HepG2 (cell line): ENCODE measurements around the gene ATG13. TPM values are rescaled to one million over a fixed set of nuclear protein-coding genes. Genes with fewer than 3 reads are reported as not detected.

ENCODE experiments used
- AFF4 ChIP-seq: sonication (generic); formaldehyde crosslinking; IDR thresholded peaks from 2 replicates; pipeline ENCODE4 v1.4.0; 2020; ENCODE audit warnings: missing genetic modification reagents
- CBX2 ChIP-seq, 2 experiments: fragments of 200-600 bp in 1 of 2; sonication (generic); formaldehyde crosslinking in 1 of 2; IDR thresholded peaks; 2 replicates each; pipeline versions ENCODE4 v1.7.0 to v1.8.1; 2018 to 2022; ENCODE audit warnings: low read depth in 2 of 2, low read length in 1 of 2, mild to moderate bottlenecking in 1 of 2, missing genetic modification reagents in 1 of 2
- DRAP1 ChIP-seq: IDR thresholded peaks from 2 replicates; pipeline ENCODE4 v1.6.1; 2016; ENCODE audit warnings: missing genetic modification reagents, missing compliant biosample characterization
- EED ChIP-seq: sonication (generic); formaldehyde crosslinking; IDR thresholded peaks from 2 replicates; pipeline ENCODE4 v1.5.0; 2020; ENCODE audit warnings: mild to moderate bottlenecking, missing genetic modification reagents
- GATA4 ChIP-seq: sonication (generic); IDR thresholded peaks from 2 replicates; pipeline ENCODE4 v1.6.1; 2016; ENCODE audit warnings: antibody characterized with exemption, low read depth, borderline replicate concordance
- HNRNPL ChIP-seq: fragments of 200-400 bp; formaldehyde crosslinking; IDR thresholded peaks from 2 replicates; pipeline ENCODE4 v1.6.1; 2017; ENCODE audit warnings: mild to moderate bottlenecking, low read depth, low read length
- KMT2B ChIP-seq: IDR thresholded peaks from 2 replicates; pipeline ENCODE4 v1.6.1; 2016; ENCODE audit warnings: missing genetic modification reagents, missing compliant biosample characterization
- MBNL3 ChIP-seq: fragments of 250-450 bp; sonication (Bioruptor Pico); conservative IDR thresholded peaks from 2 replicates; pipeline ENCODE4 v1.8.0; 2022; ENCODE audit warnings: mild to moderate bottlenecking, inconsistent platforms
- MED13 ChIP-seq: sonication (generic); formaldehyde crosslinking; IDR thresholded peaks from 2 replicates; pipeline ENCODE4 v1.5.0; 2020; ENCODE audit warnings: missing genetic modification reagents
- ONECUT2 ChIP-seq: sonication (generic); formaldehyde crosslinking; IDR thresholded peaks from 2 replicates; pipeline ENCODE4 v1.4.0; 2020; ENCODE audit warnings: missing genetic modification reagents
- PAF1 ChIP-seq: IDR thresholded peaks from 2 replicates; pipeline ENCODE4 v1.6.1; 2016; ENCODE audit warnings: missing genetic modification reagents, missing compliant biosample characterization
- POGZ ChIP-seq: sonication (generic); formaldehyde crosslinking; IDR thresholded peaks from 2 replicates; pipeline ENCODE4 v1.4.0; 2020; ENCODE audit warnings: mild to moderate bottlenecking, missing genetic modification reagents
- POLR2G ChIP-seq: fragments of 200-400 bp; formaldehyde crosslinking; IDR thresholded peaks from 2 replicates; pipeline ENCODE4 v1.6.1; 2018; ENCODE audit warnings: mild to moderate bottlenecking, low read depth, low read length, moderate library complexity
- SALL1 ChIP-seq: sonication (generic); formaldehyde crosslinking; IDR thresholded peaks from 2 replicates; pipeline ENCODE4 v1.8.0; 2022; ENCODE audit warnings: mild to moderate bottlenecking, missing genetic modification reagents
- TAF15 ChIP-seq: fragments of 200-400 bp; formaldehyde crosslinking; IDR thresholded peaks from one replicate; pipeline ENCODE4 v1.6.1; 2018; ENCODE audit warnings: mild to moderate bottlenecking, low read depth, low read length; ENCODE audit not compliant: poor library complexity, severe bottlenecking
- TERF1 ChIP-seq: sonication (generic); formaldehyde crosslinking; IDR thresholded peaks from 2 replicates; pipeline ENCODE4 v1.8.0; 2022; ENCODE audit warnings: mild to moderate bottlenecking, missing genetic modification reagents, moderate library complexity
- THAP8 ChIP-seq: sonication (generic); formaldehyde crosslinking; IDR thresholded peaks from 2 replicates; pipeline ENCODE4 v1.5.1; 2020; ENCODE audit warnings: missing genetic modification reagents, mild to moderate bottlenecking, borderline replicate concordance
- ZC3H4 ChIP-seq: sonication (generic); formaldehyde crosslinking; IDR thresholded peaks from 2 replicates; pipeline ENCODE4 v1.4.0; 2020; ENCODE audit warnings: missing genetic modification reagents, borderline replicate concordance
- ZFAT ChIP-seq: sonication (generic); formaldehyde crosslinking; conservative IDR thresholded peaks from 2 replicates; pipeline ENCODE4 v1.8.1; 2023; ENCODE audit warnings: missing genetic modification reagents, inconsistent platforms
- ZNF280B ChIP-seq: sonication (generic); formaldehyde crosslinking; IDR thresholded peaks from 2 replicates; pipeline ENCODE4 v1.5.0; 2020; ENCODE audit warnings: missing genetic modification reagents, mild to moderate bottlenecking, borderline replicate concordance
- ZNF605 ChIP-seq: sonication (generic); formaldehyde crosslinking; IDR thresholded peaks from 2 replicates; pipeline ENCODE4 v1.8.0; 2022; ENCODE audit warnings: mild to moderate bottlenecking, missing genetic modification reagents
- polyA plus RNA-seq, 8 experiments: library from polyadenylated mRNA; depleted of rRNA in 3 of 8; stranded (reverse) in 7 of 8; unstranded in 1 of 8; fragments of >200 nt; fragmentation: Illumina TruSeq in 4 of 8; extraction: Trizol in 4 of 8; gene quantifications; 2 replicates each; pipeline versions ENCODE4 v1.2.1 to v1.2.3, GENCODE V29; 2011 to 2016; ENCODE audit warnings: low read depth in 4 of 8, missing spikeins in 1 of 8, mixed read lengths in 1 of 8; ENCODE audit not compliant: insufficient read depth in 1 of 8
- total RNA-seq, 5 experiments: library from RNA; depleted of rRNA; stranded (reverse); fragments of >200 nt; fragmentation: Illumina TruSeq; extraction: Trizol; gene quantifications; 2 replicates each; pipeline ENCODE4 v1.2.3, GENCODE V29; 2016; ENCODE audit warnings: low read depth in 1 of 5

The ATG13 gene
- total and polyA plus RNA-seq, 2 of the 13 experiments (the other 11 are each of a cell fraction or from before 2014, with no cell fraction given) = 55.0 to 77.3 TPM

- peak; percentile 97 for TF ChIP-seq POLR2G
- no peak for TF ChIP-seq TAF15
- no peak for TF ChIP-seq THAP8
- 0 out of 2 replicates have a peak, but pooled peaks have one; percentile 21 for TF ChIP-seq ZNF280B
- peak; percentile 80 for TF ChIP-seq KMT2B (CRISPR knock-in tag)
- TF ChIP-seq ONECUT2 = no peak; the same call in 1 of the 2 replicates
- peak; percentile 69 for TF ChIP-seq SALL1 (CRISPR knock-in tag)
- no peak for TF ChIP-seq TERF1 (CRISPR knock-in tag)
- TF ChIP-seq ZFAT = no peak
- no peak for TF ChIP-seq CBX2 (IDR thresholded peaks at IDR 0.05; ENCODE audit: low read depth, low read length)
- TF ChIP-seq CBX2 (CRISPR knock-in tag; IDR thresholded peaks at IDR 0.05; ENCODE audit: low read depth) = peak; percentile 48; the same call in 1 of the 2 replicates
- TF ChIP-seq AFF4 = no peak
- peak; percentile 56; the same call in 1 of the 2 replicates for TF ChIP-seq POGZ (CRISPR knock-in tag)
- peak; percentile 52; the same call in 1 of the 2 replicates for TF ChIP-seq MED13
- no peak for TF ChIP-seq EED (CRISPR knock-in tag)
- peak; percentile 39; the same call in 1 of the 2 replicates for TF ChIP-seq GATA4
- peak; percentile 85; the same call in 1 of the 2 replicates for TF ChIP-seq DRAP1 (CRISPR knock-in tag)
- TF ChIP-seq ZNF605 (CRISPR knock-in tag) = peak; percentile 0
- TF ChIP-seq MBNL3 (CRISPR knock-in tag) = no peak
- 0 out of 2 replicates have a peak, but pooled peaks have one; percentile 64 for TF ChIP-seq HNRNPL
- no peak for TF ChIP-seq PAF1
- TF ChIP-seq ZC3H4 (CRISPR knock-in tag) = no peak
These were observed 83.1 kb downstream of the ATG13 start, which contains the start of the genes ARHGAP1 and ZNF408 (continued) for GRCh38 chr11:46700241-46701077.
